Osteocyte (in vitro differentiated cells): Measurements from ENCODE around the gene B3GALT6. TPM values are rescaled to one million over a fixed set of nuclear protein-coding genes. Genes with fewer than 3 reads are reported as not detected.

Source experiments
- DNase-seq: peaks from one replicate; pipeline ENCODE4 v3.0.0; 2021; ENCODE audit warnings: mixed read lengths; ENCODE audit not compliant: unreplicated experiment; ENCODE audit errors: extremely low spot score
- H3K27ac Mint-ChIP-seq: one replicate; pipeline ENCODE4 v1.8.0; 2021; ENCODE audit warnings: mild to moderate bottlenecking, mixed read lengths; ENCODE audit not compliant: unreplicated experiment
- H3K27me3 Mint-ChIP-seq: one replicate; pipeline ENCODE4 v1.8.0; 2021; ENCODE audit warnings: mixed read lengths; ENCODE audit not compliant: unreplicated experiment
- H3K36me3 Mint-ChIP-seq: one replicate; pipeline ENCODE4 v1.8.0; 2021; ENCODE audit warnings: mixed read lengths; ENCODE audit not compliant: unreplicated experiment
- H3K4me1 Mint-ChIP-seq: one replicate; pipeline ENCODE4 v1.8.0; 2021; ENCODE audit warnings: mixed read lengths; ENCODE audit not compliant: unreplicated experiment
- H3K4me3 Mint-ChIP-seq: one replicate; pipeline ENCODE4 v1.8.0; 2021; ENCODE audit warnings: mild to moderate bottlenecking, moderate library complexity, mixed read lengths; ENCODE audit not compliant: unreplicated experiment
- H3K9me3 Mint-ChIP-seq: one replicate; pipeline ENCODE4 v1.8.0; 2021; ENCODE audit warnings: mixed read lengths; ENCODE audit not compliant: unreplicated experiment
- total RNA-seq: library from RNA; stranded (reverse); gene quantifications from 2 replicates; pipeline ENCODE4 v1.2.1, GENCODE V29; 2021
- TF ChIP-seq, protein P1 (sequence below): fragments of 200-600 bp; sonication (generic); IDR thresholded peaks from 2 replicates; pipeline ENCODE4 v1.5.0; 2021; ENCODE audit warnings: antibody characterized with exemption, mild to moderate bottlenecking, moderate library complexity

Gene B3GALT6
- total RNA-seq, 1 donor from 2014 or later, result 38.6 TPM

DNA sequence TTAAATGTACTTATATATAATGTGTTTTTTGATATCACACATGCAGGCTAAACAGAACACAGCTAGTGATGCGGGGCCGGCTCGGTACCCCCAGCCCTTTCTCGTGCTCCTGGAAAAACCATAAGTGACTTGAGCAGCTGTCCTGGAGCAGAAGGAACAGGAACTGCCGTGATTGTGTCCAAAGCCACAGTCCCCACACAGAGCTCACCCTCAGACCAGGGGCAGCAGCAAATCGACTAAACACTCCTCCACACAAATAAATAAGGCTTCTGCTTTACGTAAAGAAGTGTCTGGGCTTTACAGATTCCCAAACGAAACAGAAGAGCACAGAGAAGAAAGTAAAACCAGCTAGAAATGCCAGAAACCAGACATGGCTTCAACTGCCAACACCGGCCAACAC is 32.0 kb downstream of the B3GALT6 start:
- peaks cover 20% of the 10 kb centered on the region for H3K36me3 Mint-ChIP-seq

DNA sequence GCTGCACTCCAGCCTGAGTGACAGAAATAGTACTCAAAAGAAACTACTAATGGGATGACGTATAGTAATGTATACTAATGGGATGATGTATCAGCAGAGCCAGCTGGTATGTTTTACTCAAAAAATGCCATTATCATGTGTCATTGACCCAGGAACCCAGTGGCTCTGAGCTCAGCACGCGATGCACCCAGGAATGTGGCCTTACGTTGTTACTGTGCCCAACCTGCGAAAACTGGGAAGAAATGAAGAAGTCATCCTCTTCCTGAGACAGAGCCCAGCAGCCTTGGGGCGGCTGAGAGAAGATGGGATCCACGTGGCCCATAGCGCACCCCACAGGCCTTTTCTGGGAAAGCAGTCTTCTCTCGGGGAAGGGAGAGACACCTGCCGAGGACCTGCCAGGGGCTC is 32.8 kb downstream of the B3GALT6 start:
- H3K27me3 Mint-ChIP-seq, result no peaks in the 10 kb centered on the region
- H3K9me3 Mint-ChIP-seq, result no peaks in the 10 kb centered on the region
- DNase-seq, result peak; percentile 92
- peak overlapping the region; percentile 97 for H3K27ac Mint-ChIP-seq
- H3K4me3 Mint-ChIP-seq, result peak overlapping the region; percentile 26
- peaks cover 39% of the 10 kb centered on the region for H3K4me1 Mint-ChIP-seq
- TF ChIP-seq, protein P1, sequence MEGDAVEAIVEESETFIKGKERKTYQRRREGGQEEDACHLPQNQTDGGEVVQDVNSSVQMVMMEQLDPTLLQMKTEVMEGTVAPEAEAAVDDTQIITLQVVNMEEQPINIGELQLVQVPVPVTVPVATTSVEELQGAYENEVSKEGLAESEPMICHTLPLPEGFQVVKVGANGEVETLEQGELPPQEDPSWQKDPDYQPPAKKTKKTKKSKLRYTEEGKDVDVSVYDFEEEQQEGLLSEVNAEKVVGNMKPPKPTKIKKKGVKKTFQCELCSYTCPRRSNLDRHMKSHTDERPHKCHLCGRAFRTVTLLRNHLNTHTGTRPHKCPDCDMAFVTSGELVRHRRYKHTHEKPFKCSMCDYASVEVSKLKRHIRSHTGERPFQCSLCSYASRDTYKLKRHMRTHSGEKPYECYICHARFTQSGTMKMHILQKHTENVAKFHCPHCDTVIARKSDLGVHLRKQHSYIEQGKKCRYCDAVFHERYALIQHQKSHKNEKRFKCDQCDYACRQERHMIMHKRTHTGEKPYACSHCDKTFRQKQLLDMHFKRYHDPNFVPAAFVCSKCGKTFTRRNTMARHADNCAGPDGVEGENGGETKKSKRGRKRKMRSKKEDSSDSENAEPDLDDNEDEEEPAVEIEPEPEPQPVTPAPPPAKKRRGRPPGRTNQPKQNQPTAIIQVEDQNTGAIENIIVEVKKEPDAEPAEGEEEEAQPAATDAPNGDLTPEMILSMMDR, result peak; percentile 68
- H3K36me3 Mint-ChIP-seq, result peaks cover 16% of the 10 kb centered on the region

More for the DNA sequence above, 32.0 kb downstream of the B3GALT6 start:
- no peak overlapping the region for H3K4me3 Mint-ChIP-seq
- TF ChIP-seq, protein P1, result no peak
- no peak for DNase-seq
- no peaks in the 10 kb centered on the region for H3K27me3 Mint-ChIP-seq
- no peaks in the 10 kb centered on the region for H3K9me3 Mint-ChIP-seq
- H3K27ac Mint-ChIP-seq, result peak overlapping the region; percentile 97
- H3K4me1 Mint-ChIP-seq, result peaks cover 39% of the 10 kb centered on the region

GRCh38 chr1:1267488-1268283 is 35.6 kb downstream of the B3GALT6 start:
- Mint-ChIP-seq H3K4me3 (no peak overlapping the region), H3K4me1 (peaks cover 56% of the 10 kb centered on the region), H3K27ac (peak overlapping the region; percentile 54), H3K36me3 (peaks cover 9% of the 10 kb centered on the region), H3K9me3 (no peaks in the 10 kb centered on the region), H3K27me3 (no peaks in the 10 kb centered on the region)
- TF ChIP-seq, protein P1, result no peak
- no peak for DNase-seq

DNA sequence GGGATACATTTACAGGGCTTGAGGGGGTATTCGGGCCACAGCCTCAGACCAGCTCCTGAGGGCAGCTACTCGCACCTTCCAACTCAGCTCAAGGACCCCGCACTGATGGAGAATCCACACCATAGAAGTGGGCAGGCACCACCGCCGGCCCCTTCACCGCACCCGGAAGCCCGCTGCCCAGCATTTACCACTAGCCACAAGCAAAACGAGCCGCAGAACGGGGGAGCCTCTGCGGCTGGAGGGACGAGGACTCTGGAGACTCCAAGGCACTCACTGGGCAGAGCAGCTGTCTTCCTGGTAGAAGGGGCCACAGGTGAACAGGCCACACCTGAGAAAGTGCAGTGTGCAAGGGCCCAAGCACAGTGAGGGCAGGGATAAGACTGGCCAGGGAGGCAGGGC is 36.2 kb downstream of the B3GALT6 start:
- Mint-ChIP-seq H3K27me3 (no peaks in the 10 kb centered on the region), H3K27ac (peak overlapping the region; percentile 54), H3K4me1 (peaks cover 59% of the 10 kb centered on the region), H3K36me3 (peaks cover 5% of the 10 kb centered on the region), H3K4me3 (no peak overlapping the region), H3K9me3 (no peaks in the 10 kb centered on the region)
- no peak for DNase-seq
- TF ChIP-seq, protein P1, result no peak

GRCh38 chr1:1270813-1271212 is 38.8 kb downstream of the B3GALT6 start:
- H3K4me3 Mint-ChIP-seq, result peak overlapping the region; percentile 60
- peaks cover 5% of the 10 kb centered on the region for H3K36me3 Mint-ChIP-seq
- TF ChIP-seq, protein P1, result no peak
- peaks cover 37% of the 10 kb centered on the region for H3K4me1 Mint-ChIP-seq
- no peak for DNase-seq
- peak overlapping the region; percentile 73 for H3K27ac Mint-ChIP-seq
- H3K27me3 Mint-ChIP-seq, result no peaks in the 10 kb centered on the region
- no peaks in the 10 kb centered on the region for H3K9me3 Mint-ChIP-seq
